Fibroblast of pulmonary artery (primary cell): ENCODE results near the gene SPATA20.
A peak's percentile ranks its signal among the peaks of the same experiment; 100 is the strongest.

ENCODE experiments used
- DNase-seq: peaks from one replicate; pipeline ENCODE4 v3.0.0-alpha.2; 2010; ENCODE audit warnings: low read depth
- H3K4me3 ChIP-seq: replicated peaks from 2 replicates; pipeline ENCODE4 v1.5.1; 2011; ENCODE audit warnings: low read depth, mild to moderate bottlenecking, control low read depth, low read length, moderate library complexity
- CTCF ChIP-seq: IDR thresholded peaks from 2 replicates; pipeline ENCODE4 v1.5.1; 2011; ENCODE audit warnings: mild to moderate bottlenecking, control low read depth, low read length, inconsistent platforms; ENCODE audit errors: missing control alignments

The SPATA20 gene

GRCh38 chr17:50529849-50530248 lies 17.1 kb upstream of the SPATA20 start:
- no peak for DNase-seq
- TF ChIP-seq CTCF = no peak
- H3K4me3 ChIP-seq = no peak overlapping the region

GRCh38 chr17:50531428-50532025 lies 15.4 kb upstream of the SPATA20 start:
- no peak for TF ChIP-seq CTCF
- no peak overlapping the region for H3K4me3 ChIP-seq
- no peak for DNase-seq

- DNase-seq = no peak
- no peak within 1 kb of the TSS for H3K4me3 ChIP-seq
- no peak for TF ChIP-seq CTCF
These were observed 14.4 kb upstream of the SPATA20 start, which contains the start of gene EPN3 for GRCh38 chr17:50532452-50533024. Gene EPN3 (plus strand): TSS chr17:50532735. CDS start chr17:50536557, 3,822 bp downstream.

- no peak for DNase-seq
- no peak overlapping the region for H3K4me3 ChIP-seq
- TF ChIP-seq CTCF = no peak
These were observed 13.8 kb upstream of the SPATA20 start for GRCh38 chr17:50533185-50533584.

GRCh38 chr17:50533720-50534148 lies 13.2 kb upstream of the SPATA20 start:
- H3K4me3 ChIP-seq = no peak overlapping the region
- TF ChIP-seq CTCF = no peak
- DNase-seq = peak; percentile 64

GRCh38 chr17:50534222-50534978 lies 12.6 kb upstream of the SPATA20 start:
- TF ChIP-seq CTCF = peak; percentile 25
- DNase-seq = peak; percentile 13

More at GRCh38 chr17:50534222-50534978, 12.6 kb upstream of the SPATA20 start:
- H3K4me3 ChIP-seq = no peak overlapping the region
